ENCODE measurements around the gene ATG9A.

DNA sequence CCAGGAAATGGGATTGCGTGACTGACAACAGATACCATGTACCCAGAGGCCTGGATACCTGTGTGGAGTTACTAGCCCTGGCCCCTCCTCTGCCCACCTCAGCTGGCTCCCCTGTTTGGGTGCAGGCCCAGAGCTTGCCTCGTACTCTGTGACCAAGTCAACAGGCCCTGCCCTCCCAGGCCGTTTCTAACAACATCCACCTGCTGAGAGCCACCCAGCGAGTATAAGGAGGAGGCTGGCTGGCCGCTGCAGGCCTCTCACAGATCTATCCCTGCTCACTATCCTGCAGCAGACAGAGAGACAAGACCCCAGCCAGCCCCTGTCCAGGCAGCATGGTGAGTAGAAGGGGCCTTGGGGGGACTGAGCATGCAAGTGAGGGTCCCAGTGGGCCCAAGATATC, 36.8 kb upstream of the ATG9A start:
- no peak for TF ChIP-seq EZH2phosphoT487 (conservative IDR thresholded peaks at IDR 0.05; ENCODE audit: low read length)
- TF ChIP-seq CTCF (IDR thresholded peaks at IDR 0.05; ENCODE audit: insufficient read depth, low read length, poor library complexity, severe bottlenecking) = no peak

Data from SU-DHL-6 (cell line).